HepG2 (cell line): Measurements from ENCODE around the gene PGS1. TPM values are rescaled to one million over a fixed set of nuclear protein-coding genes. Genes with fewer than 3 reads are reported as not detected.

Experiments
- ATRX ChIP-seq: sonication (generic); formaldehyde crosslinking; IDR thresholded peaks from 2 replicates; pipeline ENCODE4 v1.4.0; 2020; ENCODE audit warnings: missing genetic modification reagents, borderline replicate concordance
- ELF3 ChIP-seq: IDR thresholded peaks from 2 replicates; pipeline ENCODE4 v1.6.1; 2016; ENCODE audit warnings: missing genetic modification reagents, missing compliant biosample characterization
- FOSL1 ChIP-seq: sonication (generic); formaldehyde crosslinking; IDR thresholded peaks from 2 replicates; pipeline ENCODE4 v1.9.0; 2021; ENCODE audit warnings: missing genetic modification reagents, borderline replicate concordance
- FOXO1 ChIP-seq: sonication (generic); formaldehyde crosslinking; IDR thresholded peaks from 2 replicates; pipeline ENCODE4 v1.4.0; 2020; ENCODE audit warnings: missing genetic modification reagents
- KDM5B ChIP-seq: sonication (generic); formaldehyde crosslinking; IDR thresholded peaks from 2 replicates; pipeline ENCODE4 v1.4.0; 2020; ENCODE audit warnings: missing genetic modification reagents, mild to moderate bottlenecking, borderline replicate concordance
- MAFK ChIP-seq, 2 experiments: IDR thresholded peaks in 1 of 2; conservative IDR thresholded peaks in 1 of 2; 2 replicates each; pipeline ENCODE4 v1.6.1; 2011; ENCODE audit warnings: improper control_type of control experiment in 2 of 2, low read length in 2 of 2
- MTA1 ChIP-seq: sonication (generic); formaldehyde crosslinking; IDR thresholded peaks from 2 replicates; pipeline ENCODE4 v1.4.0; 2020; ENCODE audit warnings: missing genetic modification reagents, mild to moderate bottlenecking, borderline replicate concordance
- MYC ChIP-seq: sonication (generic); formaldehyde crosslinking; IDR thresholded peaks from 2 replicates; pipeline ENCODE4 v1.9.0; 2021; ENCODE audit warnings: missing genetic modification reagents, borderline replicate concordance
- RARA ChIP-seq: IDR thresholded peaks from 2 replicates; pipeline ENCODE4 v1.6.1; 2016; ENCODE audit warnings: missing genetic modification reagents, missing compliant biosample characterization
- RBFOX2 ChIP-seq: fragments of 200-400 bp; formaldehyde crosslinking; IDR thresholded peaks from 2 replicates; pipeline ENCODE4 v1.6.1; 2017; ENCODE audit warnings: low read depth, mild to moderate bottlenecking, low read length
- RBM39 ChIP-seq: fragments of 200-400 bp; formaldehyde crosslinking; IDR thresholded peaks from one replicate; pipeline ENCODE4 v1.6.1; 2018; ENCODE audit warnings: antibody characterized with exemption, mild to moderate bottlenecking, low read depth, low read length; ENCODE audit not compliant: poor library complexity, severe bottlenecking
- RFX3 ChIP-seq: IDR thresholded peaks from 2 replicates; pipeline ENCODE4 v1.6.1; 2016; ENCODE audit warnings: missing biosample characterization, missing genetic modification reagents
- SOX5 ChIP-seq: IDR thresholded peaks from 2 replicates; pipeline ENCODE4 v1.6.1; 2016; ENCODE audit warnings: borderline replicate concordance
- TCF7L2 ChIP-seq: IDR thresholded peaks from 2 replicates; pipeline ENCODE4 v1.6.1; 2011; ENCODE audit warnings: mild to moderate bottlenecking, low read depth, low read length, moderate library complexity
- TRIM24 ChIP-seq: sonication (generic); formaldehyde crosslinking; IDR thresholded peaks from 2 replicates; pipeline ENCODE4 v1.8.0; 2022; ENCODE audit warnings: mild to moderate bottlenecking, missing genetic modification reagents
- ZBTB37 ChIP-seq: sonication (generic); formaldehyde crosslinking; IDR thresholded peaks from 2 replicates; pipeline ENCODE4 v1.4.0; 2020; ENCODE audit warnings: mild to moderate bottlenecking, missing genetic modification reagents
- ZNF274 ChIP-seq: sonication (generic); formaldehyde crosslinking; IDR thresholded peaks from 2 replicates; pipeline ENCODE4 v1.5.1; 2020; ENCODE audit warnings: mild to moderate bottlenecking, missing genetic modification reagents
- ZNF672 ChIP-seq: sonication (generic); formaldehyde crosslinking; IDR thresholded peaks from 2 replicates; pipeline ENCODE4 v1.8.1; 2022; ENCODE audit warnings: missing genetic modification reagents
- polyA plus RNA-seq, 8 experiments: library from polyadenylated mRNA; depleted of rRNA in 3 of 8; stranded (reverse) in 7 of 8; unstranded in 1 of 8; fragments of >200 nt; fragmentation: Illumina TruSeq in 4 of 8; extraction: Trizol in 4 of 8; gene quantifications; 2 replicates each; pipeline versions ENCODE4 v1.2.1 to v1.2.3, GENCODE V29; 2011 to 2016; ENCODE audit warnings: low read depth in 4 of 8, missing spikeins in 1 of 8, mixed read lengths in 1 of 8; ENCODE audit not compliant: insufficient read depth in 1 of 8
- total RNA-seq, 5 experiments: library from RNA; depleted of rRNA; stranded (reverse); fragments of >200 nt; fragmentation: Illumina TruSeq; extraction: Trizol; gene quantifications; 2 replicates each; pipeline ENCODE4 v1.2.3, GENCODE V29; 2016; ENCODE audit warnings: low read depth in 1 of 5
- TF ChIP-seq, protein P1 (sequence below): IDR thresholded peaks from 2 replicates; pipeline ENCODE4 v1.6.1; 2018; ENCODE audit warnings: missing genetic modification reagents, mild to moderate bottlenecking, missing compliant biosample characterization
- TF ChIP-seq, protein P2 (sequence below): sonication (generic); formaldehyde crosslinking; IDR thresholded peaks from 2 replicates; pipeline ENCODE4 v1.4.0; 2020; ENCODE audit warnings: missing genetic modification reagents, borderline replicate concordance
- TF ChIP-seq, protein P3 (sequence below): sonication (generic); formaldehyde crosslinking; IDR thresholded peaks from 2 replicates; pipeline ENCODE4 v1.4.0; 2020; ENCODE audit warnings: mild to moderate bottlenecking, missing genetic modification reagents

Gene PGS1
- total and polyA plus RNA-seq, 2 of the 13 experiments (the other 11 are each of a cell fraction or from before 2014, with no cell fraction given): 25.9 to 31.5 TPM

DNA sequence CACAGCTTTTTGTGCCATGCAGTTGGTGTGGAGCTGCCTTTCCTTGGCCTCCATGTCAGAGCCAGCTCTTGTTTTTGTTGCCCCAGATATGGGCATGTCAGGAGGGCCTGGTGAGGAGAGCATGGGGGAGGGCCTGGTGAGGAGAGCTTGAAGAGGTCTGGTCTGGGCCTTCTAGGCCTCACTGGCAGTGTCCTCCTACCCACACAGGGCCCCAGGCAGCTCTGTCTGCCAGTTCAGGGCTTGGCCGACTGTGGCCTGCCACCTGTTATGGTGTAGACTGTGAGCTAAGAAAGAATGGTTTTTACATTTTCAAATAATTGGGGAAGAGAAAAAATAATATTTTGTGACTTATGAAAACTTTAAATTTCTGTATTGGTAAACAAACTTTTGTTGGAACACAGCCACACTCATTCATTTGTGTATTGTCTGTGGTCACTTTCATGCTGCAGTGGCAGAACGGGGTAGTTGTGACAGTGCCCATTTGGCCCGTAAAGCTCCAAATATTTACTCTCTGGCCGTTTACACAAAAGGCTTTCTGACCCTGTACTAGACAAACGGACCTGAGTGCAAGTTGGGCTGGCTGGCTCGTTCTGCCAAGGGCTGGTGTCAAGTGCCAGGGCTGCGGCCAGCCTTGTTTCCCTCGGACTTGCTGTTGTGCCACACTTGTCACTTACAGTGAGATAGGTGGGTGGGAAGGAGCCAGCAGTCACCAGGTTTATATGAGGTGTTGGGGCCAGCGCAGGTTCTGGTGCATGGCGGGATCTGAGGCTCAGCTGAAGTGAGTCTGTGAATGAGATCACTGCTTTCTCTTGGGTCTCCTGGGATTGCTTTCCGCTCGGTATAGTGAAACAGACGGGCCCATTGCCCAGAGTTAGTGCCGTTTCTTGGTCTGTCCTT lies 18.2 kb downstream of the PGS1 start (continued):
- TF ChIP-seq ZBTB37: 0 out of 2 replicates have a peak, but pooled peaks have one; percentile 45
- peak; percentile 39; the same call in 1 of the 2 replicates for TF ChIP-seq KDM5B (CRISPR knock-in tag)
- no peak for TF ChIP-seq ZNF672 (CRISPR knock-in tag)
- TF ChIP-seq ELF3 (CRISPR knock-in tag): no peak; the same call in 1 of the 2 replicates
- TF ChIP-seq MAFK (conservative IDR thresholded peaks at IDR 0.05 in 1 of 2, IDR thresholded peaks at IDR 0.05 in 1 of 2; ENCODE audit: low read length in 2 of 2): no peak
- no peak for TF ChIP-seq ZNF274 (CRISPR knock-in tag)
- no peak for TF ChIP-seq MYC (CRISPR knock-in tag)
- peak; percentile 42; the same call in 1 of the 2 replicates for TF ChIP-seq FOXO1
- TF ChIP-seq, protein P1, sequence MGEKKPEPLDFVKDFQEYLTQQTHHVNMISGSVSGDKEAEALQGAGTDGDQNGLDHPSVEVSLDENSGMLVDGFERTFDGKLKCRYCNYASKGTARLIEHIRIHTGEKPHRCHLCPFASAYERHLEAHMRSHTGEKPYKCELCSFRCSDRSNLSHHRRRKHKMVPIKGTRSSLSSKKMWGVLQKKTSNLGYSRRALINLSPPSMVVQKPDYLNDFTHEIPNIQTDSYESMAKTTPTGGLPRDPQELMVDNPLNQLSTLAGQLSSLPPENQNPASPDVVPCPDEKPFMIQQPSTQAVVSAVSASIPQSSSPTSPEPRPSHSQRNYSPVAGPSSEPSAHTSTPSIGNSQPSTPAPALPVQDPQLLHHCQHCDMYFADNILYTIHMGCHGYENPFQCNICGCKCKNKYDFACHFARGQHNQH (CRISPR knock-in tag): no peak
- no peak for TF ChIP-seq RBFOX2
- no peak for TF ChIP-seq FOSL1 (CRISPR knock-in tag)
- no peak for TF ChIP-seq RFX3 (CRISPR knock-in tag)
- TF ChIP-seq, protein P2, sequence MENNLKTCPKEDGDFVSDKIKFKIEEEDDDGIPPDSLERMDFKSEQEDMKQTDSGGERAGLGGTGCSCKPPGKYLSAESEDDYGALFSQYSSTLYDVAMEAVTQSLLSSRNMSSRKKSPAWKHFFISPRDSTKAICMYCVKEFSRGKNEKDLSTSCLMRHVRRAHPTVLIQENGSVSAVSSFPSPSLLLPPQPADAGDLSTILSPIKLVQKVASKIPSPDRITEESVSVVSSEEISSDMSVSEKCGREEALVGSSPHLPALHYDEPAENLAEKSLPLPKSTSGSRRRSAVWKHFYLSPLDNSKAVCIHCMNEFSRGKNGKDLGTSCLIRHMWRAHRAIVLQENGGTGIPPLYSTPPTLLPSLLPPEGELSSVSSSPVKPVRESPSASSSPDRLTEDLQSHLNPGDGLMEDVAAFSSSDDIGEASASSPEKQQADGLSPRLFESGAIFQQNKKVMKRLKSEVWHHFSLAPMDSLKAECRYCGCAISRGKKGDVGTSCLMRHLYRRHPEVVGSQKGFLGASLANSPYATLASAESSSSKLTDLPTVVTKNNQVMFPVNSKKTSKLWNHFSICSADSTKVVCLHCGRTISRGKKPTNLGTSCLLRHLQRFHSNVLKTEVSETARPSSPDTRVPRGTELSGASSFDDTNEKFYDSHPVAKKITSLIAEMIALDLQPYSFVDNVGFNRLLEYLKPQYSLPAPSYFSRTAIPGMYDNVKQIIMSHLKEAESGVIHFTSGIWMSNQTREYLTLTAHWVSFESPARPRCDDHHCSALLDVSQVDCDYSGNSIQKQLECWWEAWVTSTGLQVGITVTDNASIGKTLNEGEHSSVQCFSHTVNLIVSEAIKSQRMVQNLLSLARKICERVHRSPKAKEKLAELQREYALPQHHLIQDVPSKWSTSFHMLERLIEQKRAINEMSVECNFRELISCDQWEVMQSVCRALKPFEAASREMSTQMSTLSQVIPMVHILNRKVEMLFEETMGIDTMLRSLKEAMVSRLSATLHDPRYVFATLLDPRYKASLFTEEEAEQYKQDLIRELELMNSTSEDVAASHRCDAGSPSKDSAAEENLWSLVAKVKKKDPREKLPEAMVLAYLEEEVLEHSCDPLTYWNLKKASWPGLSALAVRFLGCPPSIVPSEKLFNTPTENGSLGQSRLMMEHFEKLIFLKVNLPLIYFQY: peak; percentile 75; the same call in 1 of the 2 replicates
- TF ChIP-seq MTA1: no peak
- no peak for TF ChIP-seq ATRX
- TF ChIP-seq TCF7L2: no peak
- TF ChIP-seq, protein P3, sequence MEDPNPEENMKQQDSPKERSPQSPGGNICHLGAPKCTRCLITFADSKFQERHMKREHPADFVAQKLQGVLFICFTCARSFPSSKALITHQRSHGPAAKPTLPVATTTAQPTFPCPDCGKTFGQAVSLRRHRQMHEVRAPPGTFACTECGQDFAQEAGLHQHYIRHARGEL (CRISPR knock-in tag): no peak
- TF ChIP-seq RARA (CRISPR knock-in tag): peak; percentile 40; the same call in 1 of the 2 replicates
- no peak for TF ChIP-seq RBM39
- peak; percentile 65; the same call in 1 of the 2 replicates for TF ChIP-seq SOX5 (CRISPR knock-in tag)
- TF ChIP-seq TRIM24 (CRISPR knock-in tag): no peak
